CD8-positive, alpha-beta memory T cell (primary cell): ENCODE results near the gene DUOX2. TPM values are rescaled to one million over a fixed set of nuclear protein-coding genes. Genes with fewer than 3 reads are reported as not detected.
A peak's percentile ranks its signal among the peaks of the same experiment; 100 is the strongest.

Source experiments
- CTCF ChIA-PET: fragments of 350-600 bp; sonication (Branson Sonifier 250); formaldehyde crosslinking; loops from one replicate; lab custom pipeline; 2021; ENCODE audit warnings: antibody characterized with exemption; lab: Charles Lee
- POLR2A ChIA-PET: fragments of 350-600 bp; sonication (Branson Sonifier 250); formaldehyde crosslinking; loops from one replicate; lab custom pipeline; 2021; ENCODE audit warnings: antibody characterized with exemption; lab: Charles Lee
- DNase-seq, 5 donors: peaks; one replicate each; pipeline versions ENCODE4 v3.0.0 to v3.0.0-alpha.2; 2020 to 2022; ENCODE audit warnings: mixed read lengths in 1 of 5
- H3K27ac ChIP-seq: one replicate; pipeline ENCODE4 v1.7.0; 2013; ENCODE audit warnings: low read depth, mild to moderate bottlenecking, low read length, moderate library complexity
- H3K27me3 ChIP-seq: 2 replicates; pipeline ENCODE4 v1.7.0; 2013; ENCODE audit warnings: low read length, mild to moderate bottlenecking; ENCODE audit not compliant: insufficient read depth, poor library complexity, severe bottlenecking
- H3K36me3 ChIP-seq: 2 replicates; pipeline ENCODE4 v1.7.0; 2013; ENCODE audit warnings: mild to moderate bottlenecking, low read length, moderate library complexity; ENCODE audit not compliant: insufficient read depth
- H3K4me1 ChIP-seq: 2 replicates; pipeline ENCODE4 v1.7.0; 2013; ENCODE audit warnings: mild to moderate bottlenecking, low read length, moderate library complexity; ENCODE audit not compliant: insufficient read depth
- H3K4me3 ChIP-seq: 2 replicates; pipeline ENCODE4 v1.7.0; 2013; ENCODE audit warnings: mild to moderate bottlenecking, low read length
- H3K9me3 ChIP-seq: 2 replicates; pipeline ENCODE4 v1.7.0; 2013; ENCODE audit warnings: mild to moderate bottlenecking, low read length
- H3K27ac Mint-ChIP-seq, 8 donors: one replicate each; pipeline ENCODE4 v1.8.0; 2020 to 2021; ENCODE audit warnings: mixed read lengths in 8 of 8, mild to moderate bottlenecking in 6 of 8, inconsistent platforms in 3 of 8, moderate library complexity in 3 of 8
- H3K27me3 Mint-ChIP-seq, 2 donors: one replicate each; pipeline ENCODE4 v1.8.0; 2020 to 2021; ENCODE audit warnings: mixed read lengths in 2 of 2, mild to moderate bottlenecking in 1 of 2, moderate library complexity in 1 of 2
- H3K36me3 Mint-ChIP-seq, 3 donors: one replicate each; pipeline ENCODE4 v1.8.0; 2020 to 2021; ENCODE audit warnings: mixed read lengths in 3 of 3, inconsistent platforms in 1 of 3, mild to moderate bottlenecking in 1 of 3
- H3K4me1 Mint-ChIP-seq, 3 donors: one replicate each; pipeline ENCODE4 v1.8.0; 2020 to 2021; ENCODE audit warnings: mixed read lengths in 3 of 3, inconsistent platforms in 1 of 3, mild to moderate bottlenecking in 1 of 3
- H3K4me3 Mint-ChIP-seq, 7 donors: one replicate each; pipeline ENCODE4 v1.8.0; 2020 to 2021; ENCODE audit warnings: mixed read lengths in 7 of 7, mild to moderate bottlenecking in 6 of 7, moderate library complexity in 4 of 7, inconsistent platforms in 2 of 7
- H3K9me3 Mint-ChIP-seq, 5 donors: one replicate each; pipeline ENCODE4 v1.8.0; 2020 to 2022; ENCODE audit warnings: mixed read lengths in 5 of 5, mild to moderate bottlenecking in 3 of 5, moderate library complexity in 2 of 5, inconsistent platforms in 1 of 5
- polyA plus RNA-seq: library from polyadenylated mRNA; unstranded; fragments of 300-500 nt; fragmentation: Illumina TruSeq; gene quantifications from one replicate; pipeline ENCODE4 v1.2.3, GENCODE V29; 2021
- total RNA-seq, 2 experiments: library from RNA; stranded (reverse); gene quantifications; one replicate each; pipeline ENCODE4 v1.2.3, GENCODE V29; 2021

The DUOX2 gene
- total and polyA plus RNA-seq, 3 experiments from 2014 or later: not detected

DNA sequence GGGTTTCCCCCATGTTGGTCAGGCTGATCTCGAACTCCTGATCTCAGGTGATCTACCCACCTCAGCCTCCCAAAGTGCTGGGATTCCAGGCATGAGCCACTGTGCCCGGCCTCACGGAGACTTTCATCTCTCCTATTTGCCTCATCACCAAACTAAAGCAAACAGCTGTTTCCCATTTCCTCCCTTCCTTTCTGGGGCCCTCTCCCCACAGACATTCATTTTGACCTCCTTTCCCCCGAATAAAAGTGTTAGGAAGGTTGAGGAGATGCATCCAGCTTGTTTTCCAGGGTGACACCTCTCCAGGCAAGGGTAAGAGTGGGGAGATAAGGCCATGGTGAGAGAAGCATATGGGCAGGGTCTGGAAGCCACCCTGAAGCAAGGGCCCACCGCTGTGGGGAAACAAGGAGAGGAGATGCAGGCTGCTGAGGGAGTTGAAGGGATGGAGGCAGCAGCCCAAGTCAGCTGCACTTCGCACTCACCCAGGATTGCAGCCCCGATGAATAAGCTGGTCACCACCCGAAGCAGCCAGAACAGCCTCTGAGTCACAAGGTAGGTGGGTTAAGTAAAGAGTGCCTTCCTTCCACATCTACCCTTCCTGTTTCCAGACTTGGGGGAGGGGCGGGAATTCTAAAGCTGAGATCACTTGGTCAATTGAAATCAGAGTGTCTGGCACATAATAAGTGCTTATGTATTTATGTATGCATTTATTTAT lies 7.9 kb upstream of the DUOX2 start:
- H3K9me3 Mint-ChIP-seq: no peaks in the 10 kb centered on the region
- no peaks in the 10 kb centered on the region for H3K9me3 ChIP-seq
- H3K36me3 Mint-ChIP-seq: no peaks in the 10 kb centered on the region
- no peak overlapping the region for H3K27ac ChIP-seq
- no peak overlapping the region for H3K4me3 Mint-ChIP-seq
- POLR2A ChIA-PET: no interaction called here
- no peak for DNase-seq
- peaks cover 12 to 15% (median 14%) of the 10 kb centered on the region in 3 donors for H3K4me1 Mint-ChIP-seq
- H3K4me1 ChIP-seq: peaks cover 12% of the 10 kb centered on the region
- peaks cover 24 to 76% of the 10 kb centered on the region in 2 donors for H3K27me3 Mint-ChIP-seq
- no peak overlapping the region for H3K27ac Mint-ChIP-seq
- no peak overlapping the region for H3K4me3 ChIP-seq
- H3K27me3 ChIP-seq: peaks cover 24% of the 10 kb centered on the region
- H3K36me3 ChIP-seq: no peaks in the 10 kb centered on the region
- CTCF ChIA-PET: interaction anchor here (1.3 to 1.8 kb wide), 2 partner anchors 8 to 14 kb away, joined by 4 read pairs; partner anchors contain the start of genes DUOX1 and DUOXA1

DNA sequence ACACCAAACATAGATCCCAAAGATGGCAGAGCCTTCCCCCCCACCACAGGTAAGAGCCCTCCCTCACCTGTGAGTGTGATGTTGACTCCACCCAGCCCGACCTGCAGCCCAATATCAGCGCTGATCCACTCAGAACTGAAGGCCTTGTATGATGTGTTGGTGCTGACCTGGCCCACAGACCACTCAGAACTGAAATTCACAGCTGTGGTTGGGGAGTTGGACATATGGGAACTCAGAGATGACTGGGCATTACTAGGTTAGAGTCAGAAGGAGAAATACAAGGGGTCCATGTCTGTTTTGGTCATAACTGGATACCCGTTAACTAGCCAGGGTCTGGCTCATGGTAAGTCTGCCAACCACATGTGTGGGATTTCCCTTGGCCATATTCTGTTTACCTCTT lies 7.0 kb upstream of the DUOX2 start:
- H3K27ac Mint-ChIP-seq: peak overlapping the region in 2 of 8 donors; percentile 23 to 31
- no peaks in the 10 kb centered on the region for H3K36me3 Mint-ChIP-seq
- Histone ChIP-seq H3K4me3 (no peak overlapping the region), H3K36me3 (no peaks in the 10 kb centered on the region), H3K9me3 (no peaks in the 10 kb centered on the region), H3K27ac (no peak overlapping the region), H3K27me3 (peaks cover 29% of the 10 kb centered on the region), H3K4me1 (peaks cover 19% of the 10 kb centered on the region)
- H3K9me3 Mint-ChIP-seq: no peaks in the 10 kb centered on the region
- peaks cover 23 to 78% of the 10 kb centered on the region in 2 donors for H3K27me3 Mint-ChIP-seq
- H3K4me3 Mint-ChIP-seq: no peak overlapping the region
- peaks cover 16 to 22% (median 20%) of the 10 kb centered on the region in 3 donors for H3K4me1 Mint-ChIP-seq
- POLR2A ChIA-PET: no interaction called here
- DNase-seq: no peak
- CTCF ChIA-PET: interaction anchor here (1.0 to 1.8 kb wide), 3 partner anchors 9 to 42 kb away, joined by 3 to 4 read pairs (median 4); partner anchors contain the start of genes DUOX1 and DUOXA1

DNA sequence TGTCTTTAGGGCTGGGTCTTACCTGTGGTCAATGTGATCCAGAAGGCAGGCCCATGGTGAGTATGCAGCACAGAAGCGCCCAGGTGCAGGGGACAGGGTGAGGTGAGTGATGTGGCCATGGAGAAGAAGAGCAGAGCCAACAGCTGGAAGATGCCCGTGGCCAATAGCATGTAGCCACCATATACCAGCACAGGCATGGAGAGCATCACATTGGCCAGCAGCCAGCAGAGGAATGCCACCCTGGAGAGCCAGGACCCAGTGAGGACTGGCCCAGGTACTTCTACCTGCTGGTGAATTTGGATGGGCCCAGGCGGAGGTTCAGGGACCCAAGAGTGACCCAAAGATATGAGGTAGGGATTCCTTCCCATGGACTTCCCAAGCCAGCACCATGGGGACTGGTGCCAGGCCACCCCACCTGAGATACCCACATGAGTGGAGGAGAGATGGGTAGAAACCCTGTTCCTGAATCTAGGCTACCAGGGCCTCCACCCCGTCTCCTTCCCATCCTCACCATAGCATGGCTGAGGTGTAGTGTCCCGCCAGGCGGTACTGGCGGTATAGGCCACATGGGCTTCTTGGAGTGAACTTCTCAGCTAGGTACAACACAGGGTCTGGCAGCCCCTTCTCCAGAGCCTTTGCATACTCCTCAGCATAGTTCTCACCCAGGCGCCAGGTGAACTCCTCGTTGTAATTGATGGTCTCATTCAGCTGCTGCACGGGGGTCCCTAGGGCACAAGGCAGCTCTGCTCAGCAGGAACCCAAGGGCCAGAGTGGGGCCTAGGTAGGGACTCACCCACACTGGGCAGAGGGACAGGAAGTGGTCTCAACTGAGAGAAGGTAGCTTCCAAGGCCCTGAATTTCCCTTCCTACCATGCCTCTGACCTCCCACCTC lies 6.4 kb upstream of the DUOX2 start:
- H3K4me3 ChIP-seq: no peak overlapping the region
- no peak overlapping the region for H3K4me3 Mint-ChIP-seq
- peak overlapping the region in 1 of 8 donors; percentile 34 for H3K27ac Mint-ChIP-seq
- ChIA-PET POLR2A (no interaction called here), CTCF (interaction anchor here (1.0 to 1.3 kb wide), 2 partner anchors 10 to 42 kb away, joined by 3 to 4 read pairs; partner anchors contain the start of genes DUOX1 and DUOXA1)
- DNase-seq: peak in 1 of 5 donors; percentile 25
- peaks cover 16 to 28% (median 21%) of the 10 kb centered on the region in 3 donors for H3K4me1 Mint-ChIP-seq
- H3K27me3 Mint-ChIP-seq: peaks cover 22 to 78% of the 10 kb centered on the region in 2 donors
- H3K27me3 ChIP-seq: peaks cover 36% of the 10 kb centered on the region
- no peaks in the 10 kb centered on the region for H3K36me3 Mint-ChIP-seq
- H3K9me3 ChIP-seq: no peaks in the 10 kb centered on the region
- no peak overlapping the region for H3K27ac ChIP-seq
- no peaks in the 10 kb centered on the region for H3K9me3 Mint-ChIP-seq
- peaks cover 19% of the 10 kb centered on the region for H3K4me1 ChIP-seq
- H3K36me3 ChIP-seq: no peaks in the 10 kb centered on the region

DNA sequence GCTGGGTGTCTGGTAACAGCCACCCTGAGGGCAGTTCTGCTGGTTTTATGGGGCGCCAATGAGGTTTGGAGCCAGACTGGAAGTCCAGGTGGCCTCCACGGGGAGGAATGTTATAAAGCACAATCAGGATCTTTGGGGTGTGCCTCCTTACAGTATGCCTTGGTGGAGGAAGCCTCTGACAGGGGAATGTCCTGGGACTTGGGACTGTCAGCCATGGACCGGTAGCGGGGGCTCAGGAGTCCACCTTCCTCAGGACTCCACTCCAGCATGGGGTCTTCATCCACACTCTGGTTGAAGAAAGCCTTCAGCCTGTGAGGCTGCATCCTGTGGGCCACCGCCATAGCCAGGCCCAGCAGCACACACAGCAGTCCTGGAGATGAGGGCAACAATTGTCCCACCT lies 5.0 kb upstream of the DUOX2 start:
- Histone ChIP-seq H3K27ac (no peak overlapping the region), H3K4me3 (no peak overlapping the region), H3K4me1 (peaks cover 25% of the 10 kb centered on the region), H3K9me3 (no peaks in the 10 kb centered on the region), H3K36me3 (no peaks in the 10 kb centered on the region), H3K27me3 (peaks cover 49% of the 10 kb centered on the region)
- ChIA-PET POLR2A (no interaction called here), CTCF (interaction anchor here (0.9 to 1.5 kb wide), 7 partner anchors 8 to 285 kb away, joined by 3 to 14 read pairs (median 5); no protein-coding TSS in a partner anchor)
- Mint-ChIP-seq H3K27ac (no peak overlapping the region), H3K27me3 (peaks cover 28 to 78% of the 10 kb centered on the region in 2 donors), H3K4me3 (no peak overlapping the region), H3K9me3 (no peaks in the 10 kb centered on the region), H3K4me1 (peaks cover 19 to 36% (median 29%) of the 10 kb centered on the region in 3 donors), H3K36me3 (peaks cover 0 to under 1% (median 0%) of the 10 kb centered on the region in 3 donors)
- DNase-seq: peak in 1 of 5 donors; percentile 14

DNA sequence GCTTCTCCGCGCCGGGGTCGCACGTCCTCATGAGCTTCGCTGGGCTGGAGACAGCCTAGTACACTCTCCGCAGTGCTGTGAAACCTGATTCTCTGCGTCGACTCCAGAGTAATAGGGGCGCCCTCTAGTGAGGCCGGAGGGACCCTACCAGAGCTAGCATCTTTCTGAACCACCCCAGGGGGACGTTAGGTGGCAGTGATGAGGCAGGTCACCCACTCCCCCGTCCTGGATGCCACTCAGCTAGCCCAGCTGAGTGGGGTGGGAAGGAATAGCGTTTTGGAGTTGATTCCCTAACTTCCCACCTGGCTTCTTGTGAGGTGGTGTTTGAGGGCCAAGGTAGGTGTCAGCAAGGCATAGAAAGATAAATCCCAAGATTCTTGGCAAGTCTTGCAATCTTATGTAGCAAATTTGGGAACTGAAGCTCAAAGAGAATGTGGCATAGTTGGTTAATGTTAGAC lies 4.2 kb upstream of the DUOX2 start:
- H3K4me1 ChIP-seq: peaks cover 32% of the 10 kb centered on the region
- H3K27me3 ChIP-seq: peaks cover 51% of the 10 kb centered on the region
- H3K36me3 ChIP-seq: no peaks in the 10 kb centered on the region
- H3K36me3 Mint-ChIP-seq: peaks cover 0 to 2% (median 0%) of the 10 kb centered on the region in 3 donors
- no peak overlapping the region for H3K27ac ChIP-seq
- DNase-seq: peak; percentile 68 to 86 (median 69)
- H3K27me3 Mint-ChIP-seq: peaks cover 36 to 80% of the 10 kb centered on the region in 2 donors
- H3K9me3 ChIP-seq: no peaks in the 10 kb centered on the region
- H3K9me3 Mint-ChIP-seq: no peaks in the 10 kb centered on the region
- H3K4me1 Mint-ChIP-seq: peaks cover 24 to 44% (median 37%) of the 10 kb centered on the region in 3 donors
- H3K27ac Mint-ChIP-seq: no peak overlapping the region
- ChIA-PET POLR2A (interaction anchor here (1.0 kb wide), 1 partner anchor 284 kb away, joined by 3 read pairs; a partner anchor contains a TSS), CTCF (interaction anchor here (0.6 to 1.5 kb wide), 30 partner anchors 8 to 550 kb away, joined by 3 to 14 read pairs (median 4); partner anchors contain the start of genes DUOX1 and DUOXA1)
- H3K4me3 ChIP-seq: peak overlapping the region; percentile 55
- peak overlapping the region; percentile 33 to 90 (median 82) for H3K4me3 Mint-ChIP-seq

DNA sequence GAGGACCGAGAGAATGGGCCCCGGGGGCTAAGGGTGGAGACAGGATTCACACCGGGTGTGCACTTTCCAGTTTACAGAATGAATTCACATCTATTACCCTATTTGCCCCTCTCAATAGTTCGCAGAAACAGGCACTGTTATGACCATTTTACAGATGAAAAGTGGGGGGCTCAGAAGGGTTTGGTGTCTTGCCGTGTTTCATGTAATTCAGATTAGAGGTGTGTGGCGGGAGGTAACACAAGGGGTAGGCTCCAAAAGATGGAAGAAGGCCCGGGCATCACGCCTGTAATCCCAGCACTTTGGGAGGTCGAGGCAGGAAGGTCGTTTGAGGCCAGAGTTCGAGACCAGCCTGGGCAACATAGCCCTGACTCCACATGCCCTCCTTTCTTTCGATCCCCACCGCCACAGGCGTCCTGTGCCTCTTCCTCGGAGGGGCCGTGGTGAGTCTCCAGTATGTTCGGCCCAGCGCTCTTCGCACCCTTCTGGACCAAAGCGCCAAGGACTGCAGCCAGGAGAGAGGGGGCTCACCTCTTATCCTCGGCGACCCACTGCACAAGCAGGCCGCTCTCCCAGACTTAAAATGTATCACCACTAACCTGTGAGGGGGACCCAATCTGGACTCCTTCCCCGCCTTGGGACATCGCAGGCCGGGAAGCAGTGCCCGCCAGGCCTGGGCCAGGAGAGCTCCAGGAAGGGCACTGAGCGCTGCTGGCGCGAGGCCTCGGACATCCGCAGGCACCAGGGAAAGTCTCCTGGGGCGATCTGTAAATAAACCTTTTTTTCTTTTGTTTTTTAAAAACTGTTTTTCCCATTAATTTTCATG lies 3.5 kb upstream of the DUOX2 start:
- peaks cover 53% of the 10 kb centered on the region for H3K27me3 ChIP-seq
- DNase-seq: peak in 1 of 5 donors; percentile 30
- ChIA-PET POLR2A (interaction anchor here (1.0 kb wide), 1 partner anchor 284 kb away, joined by 3 read pairs; a partner anchor contains a TSS), CTCF (interaction anchor here (0.6 to 1.5 kb wide), 28 partner anchors 8 to 550 kb away, joined by 3 to 14 read pairs (median 4); partner anchors contain the start of genes DUOX1 and DUOXA1)
- H3K27ac Mint-ChIP-seq: peak overlapping the region in 1 of 8 donors; percentile 57
- no peaks in the 10 kb centered on the region for H3K9me3 Mint-ChIP-seq
- H3K27me3 Mint-ChIP-seq: peaks cover 39 to 81% of the 10 kb centered on the region in 2 donors
- H3K4me1 Mint-ChIP-seq: peaks cover 25 to 51% (median 39%) of the 10 kb centered on the region in 3 donors
- peaks cover 38% of the 10 kb centered on the region for H3K4me1 ChIP-seq
- no peak overlapping the region for H3K27ac ChIP-seq
- H3K4me3 ChIP-seq: peak overlapping the region; percentile 55
- no peaks in the 10 kb centered on the region for H3K9me3 ChIP-seq
- peak overlapping the region; percentile 33 to 90 (median 82) for H3K4me3 Mint-ChIP-seq
- peaks cover 0 to 2% (median 0%) of the 10 kb centered on the region in 3 donors for H3K36me3 Mint-ChIP-seq
- no peaks in the 10 kb centered on the region for H3K36me3 ChIP-seq
